Heart right ventricle (tissue), 16 donors: ENCODE data around the gene ABCF3. TPM values are rescaled to one million over a fixed set of nuclear protein-coding genes. Genes with fewer than 3 reads are reported as not detected.
A peak's percentile ranks its signal among the peaks of the same experiment; 100 is the strongest.
"Not testable (repeated sequence)": the region's sequence is repeated elsewhere in the genome, so short reads cannot be mapped to it uniquely, and the experiment has no call there.

Source experiments
- ATAC-seq, 8 donors: fragments of 200-7000 bp; cut with Tn5 transposase; one replicate each; pipeline ENCODE4 v1.9.1; 2020; ENCODE audit warnings: mild to moderate bottlenecking in 8 of 8, moderate library complexity in 8 of 8, moderate number of reproducible peaks in 1 of 8
- DNase-seq, 2 donors: peaks; one replicate each; pipeline ENCODE4 v3.0.0-alpha.2; 2020
- H3K27ac ChIP-seq, 10 donors: fragments of 200-600 bp; sonication (generic) in 2 of 10; one replicate each; pipeline versions ENCODE4 v1.5.0 to v1.8.0; 2020 to 2022; ENCODE audit warnings: mild to moderate bottlenecking in 3 of 10
- H3K27me3 ChIP-seq, 7 donors: fragments of 200-600 bp; one replicate each; pipeline ENCODE4 v1.8.0; 2021 to 2022; ENCODE audit warnings: mild to moderate bottlenecking in 2 of 7
- H3K36me3 ChIP-seq, 9 donors: fragments of 200-600 bp; sonication (generic) in 1 of 9; one replicate each; pipeline versions ENCODE4 v1.5.0 to v1.8.0; 2020 to 2022; ENCODE audit warnings: mild to moderate bottlenecking in 2 of 9
- H3K4me1 ChIP-seq, 9 donors: fragments of 200-600 bp; sonication (generic) in 1 of 9; one replicate each; pipeline versions ENCODE4 v1.5.0 to v1.8.0; 2020 to 2022; ENCODE audit warnings: mild to moderate bottlenecking in 4 of 9
- H3K4me3 ChIP-seq, 10 donors: fragments of 200-600 bp; sonication (generic) in 2 of 10; one replicate each; pipeline versions ENCODE4 v1.5.0 to v1.8.0; 2020 to 2022; ENCODE audit warnings: mild to moderate bottlenecking in 7 of 10, moderate library complexity in 2 of 10
- H3K9me3 ChIP-seq, 11 donors: fragments of 200-600 bp in 10 of 11; sonication (generic) in 2 of 11; one replicate each; pipeline versions ENCODE4 v1.5.0 to v1.8.0; 2013 to 2022; ENCODE audit warnings: mild to moderate bottlenecking in 2 of 11, control low read depth in 1 of 11, moderate library complexity in 1 of 11
- CTCF ChIP-seq, 9 donors: fragments of 200-600 bp; sonication (generic) in 2 of 9; IDR thresholded peaks; one replicate each; pipeline versions ENCODE4 v1.5.0 to v1.8.0; 2021 to 2022; ENCODE audit warnings: antibody characterized with exemption in 9 of 9, mild to moderate bottlenecking in 5 of 9, moderate library complexity in 1 of 9
- WGBS, 2 donors: extraction: QIAGEN DNeasy Blood & Tissue Kit; methylation state at CpG; one replicate each; pipeline ENCODE4 v1.1.7; 2013; ENCODE audit warnings: inconsistent platforms in 1 of 2; 5-methylcytosine and 5-hydroxymethylcytosine counted together
- intact Hi-C, 10 donors: fragments of 100-400 bp; cut with DNase I; formaldehyde crosslinking; loops; one replicate each; pipeline versions ENCODE4 v1.11.1 to v1.14.2; 2022
- polyA plus RNA-seq, 2 donors: library from polyadenylated mRNA; stranded (reverse); fragments of 200-250 nt; gene quantifications; one replicate each; pipeline ENCODE4 v1.2.3, GENCODE V29; 2013
- total RNA-seq, 10 donors: library from RNA; stranded (reverse); fragmentation: NEBNext Ultra II Directional in 3 of 10; extraction: Animal tissue kit (Norgen Biotek cat#: 25700) in 3 of 10; gene quantifications; one replicate each; pipeline versions ENCODE4 v1.2.1 to v1.2.4, GENCODE V29; 2021 to 2023
- donor health status: Arrhythmogenic right ventricular cardiomyopathy.
- donor health status: ischemic (EF 13 %, LVEDD 7.1; RV severe dilation, severe dysfunction).
- donor health status: healthy with polysubstance abuse.
- donor health status: DM: no; HTN: yes; CAD: no.
- donor health status: DM: no; HTN: no; CAD: no.
- donor health status: ischemic (EF 25% LVEDD 6.9; RV normal size, moderate dysfunction).
- donor health status: ischemic (EF 25% LVEDD 5.7; RV mildly dilated, moderate dysfunction).
- donor health status: healthy.
- donor health status: DM: yes; HTN: yes; CAD: no.
- donor health status: Ischemic cardiomyopathy.
- donor health status: ischemic (EF 35%, LVEDD 5.7; RV mildly dilated, moderate dysfunction).
- donor health status: nonischemic (EF 11% LVEDD 7.7; RV severe dilation, severe dysfunction).
- donor health status: DM: yes; HTN: yes; CAD: no.
- donor health status: PGD.
- donor health status: ischemic (EF 29% LVEDD 5.4; RV normal size, mild dysfunction).
- donor health status: nonischemic (EF 23%, LVEDD 6.1; RV moderate dilation, normal function).

The ABCF3 gene
- total and polyA plus RNA-seq, 12 donors = 60.1 to 90.7 (median 73.3) TPM

DNA sequence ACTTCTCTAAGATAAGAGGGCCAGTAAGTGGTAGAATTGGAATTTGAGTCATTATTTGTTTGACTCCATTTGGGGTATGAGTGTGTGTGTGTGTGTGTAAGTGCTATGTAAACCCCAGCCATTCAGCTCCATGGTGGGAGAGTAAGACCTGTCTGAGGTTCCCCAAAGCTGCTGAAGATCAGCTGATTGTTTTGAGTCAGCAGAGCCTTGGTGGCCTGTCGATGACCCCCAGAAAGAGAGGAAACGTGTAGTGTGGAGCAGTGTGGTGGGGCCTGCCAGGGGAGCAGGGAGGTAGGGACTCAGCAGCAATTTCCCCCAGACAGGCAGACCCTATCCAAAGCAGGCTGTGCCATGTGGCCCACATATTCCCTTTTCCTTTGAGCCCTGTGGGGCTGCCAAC, 25.5 kb upstream of the ABCF3 start:
- WGBS, 2 donors = 10 to 17% methylated on average over 2 of the region's 2 CpGs
- Histone ChIP-seq H3K27ac (peak overlapping the region; percentile 40 to 88 (median 78)), H3K4me1 (peaks cover 32 to 77% (median 60%) of the 10 kb centered on the region in 9 donors), H3K9me3 (no peaks in the 10 kb centered on the region), H3K36me3 (peaks cover 0 to 38% (median 21%) of the 10 kb centered on the region in 9 donors), H3K27me3 (no peaks in the 10 kb centered on the region), H3K4me3 (peak overlapping the region in 2 of 10 donors; percentile 14 to 25)
- no peak for TF ChIP-seq CTCF (IDR thresholded peaks at IDR 0.05)
- DNase-seq (no peak), ATAC-seq (peak in 1 of 8 donors; percentile 2)
- intact Hi-C loops = no loop called here

DNA sequence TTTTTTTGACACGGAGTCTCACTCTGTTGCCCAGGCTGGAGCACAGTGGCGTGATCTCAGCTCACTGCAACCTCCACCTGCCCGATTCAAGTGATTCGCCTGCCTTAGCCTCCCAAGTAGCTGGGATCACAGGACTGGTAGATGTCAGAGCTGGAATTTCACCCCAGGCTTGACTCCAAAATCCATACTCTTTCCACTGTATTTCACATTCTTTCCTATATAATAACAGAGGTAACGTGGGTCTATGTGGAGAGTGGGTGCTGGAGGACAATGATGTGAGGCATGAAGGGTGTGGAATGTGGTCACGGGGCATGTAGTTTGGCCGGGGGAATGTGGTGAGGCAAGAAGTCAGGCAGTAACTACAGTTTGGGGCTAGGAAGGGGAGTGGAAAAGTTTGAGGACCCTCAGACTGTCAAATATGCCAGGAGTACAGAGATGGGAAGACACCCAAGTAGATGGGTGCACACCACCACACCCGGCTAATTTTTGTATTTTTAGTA, 23.4 kb upstream of the ABCF3 start:
- H3K4me3 ChIP-seq, DNase-seq, H3K27me3 ChIP-seq, H3K9me3 ChIP-seq, intact Hi-C loops: not testable (repeated sequence)
- Histone ChIP-seq H3K36me3 (peaks cover 0 to 60% (median 42%) of the 10 kb centered on the region in 9 donors), H3K4me1 (peaks cover 26 to 67% (median 49%) of the 10 kb centered on the region in 9 donors), H3K27ac (peak overlapping the region in 7 of 10 donors; percentile 71 to 88 (median 80))
- ATAC-seq = peak in 3 of 8 donors; percentile 38 to 44 (median 43)
- WGBS, 2 donors = 63 to 69% methylated on average over 8 of the region's 8 CpGs

DNA sequence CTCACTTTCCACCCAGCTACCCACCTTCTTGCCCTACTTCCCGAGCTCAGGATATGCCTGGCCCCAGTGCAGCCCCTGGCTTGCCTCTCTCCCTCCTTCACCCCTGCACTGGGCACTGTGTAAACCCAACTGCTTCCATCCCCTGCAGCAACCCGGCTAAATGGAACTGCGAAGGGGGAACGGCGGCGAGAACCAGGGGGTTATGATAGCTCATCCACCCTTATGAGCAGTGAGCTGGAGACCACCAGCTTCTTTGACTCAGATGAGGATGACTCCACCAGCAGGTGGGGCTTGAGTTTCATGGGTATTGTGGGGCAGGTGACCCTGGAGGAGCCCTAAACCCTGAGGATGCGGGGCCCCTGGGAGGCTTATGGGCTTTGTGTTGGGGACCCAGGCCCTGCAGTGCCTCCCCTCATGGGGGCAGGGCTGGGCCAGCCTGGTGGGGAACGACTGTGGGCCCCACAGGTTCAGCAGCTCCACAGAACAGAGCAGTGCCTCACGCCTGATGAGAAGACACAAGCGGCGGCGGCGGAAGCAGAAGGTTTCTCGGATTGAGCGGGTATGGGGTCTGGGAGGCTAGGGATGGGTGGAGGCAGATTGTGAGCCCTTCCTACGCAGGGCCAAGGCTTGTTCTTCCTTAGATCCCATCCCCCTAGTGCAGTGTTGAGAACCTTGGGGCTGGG, 21.2 kb upstream of the ABCF3 start:
- no peak overlapping the region for H3K27ac ChIP-seq
- H3K4me1 ChIP-seq = peaks cover 14 to 52% (median 32%) of the 10 kb centered on the region in 9 donors

DNA sequence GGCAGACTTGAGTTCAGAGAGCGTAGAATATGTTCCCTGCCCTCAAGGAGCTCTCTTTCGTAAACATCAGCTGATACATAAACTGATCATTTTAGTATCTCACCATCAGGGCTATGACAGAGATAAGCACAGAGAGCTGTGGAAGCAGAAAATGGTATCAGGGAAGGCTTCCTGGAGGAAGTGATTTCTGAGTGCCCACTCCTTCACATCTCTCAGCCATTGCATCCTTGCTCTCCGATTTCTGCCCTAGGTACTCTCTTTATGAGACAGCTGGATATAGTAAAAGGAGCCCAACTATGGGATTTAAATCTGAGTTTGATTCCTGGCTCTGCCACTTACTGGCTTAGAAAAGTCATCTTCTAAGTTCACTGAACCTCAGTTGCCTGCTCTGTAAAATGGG, 20.5 kb upstream of the ABCF3 start:
- DNase-seq (no peak), ATAC-seq (no peak)
- Histone ChIP-seq H3K4me1 (peaks cover 9 to 45% (median 24%) of the 10 kb centered on the region in 9 donors), H3K4me3 (no peak overlapping the region), H3K27me3 (no peaks in the 10 kb centered on the region), H3K27ac (no peak overlapping the region), H3K9me3 (no peaks in the 10 kb centered on the region), H3K36me3 (peaks cover 0 to 89% (median 62%) of the 10 kb centered on the region in 9 donors)
- 95 to 99% methylated on average over 3 of the region's 3 CpGs for WGBS, 2 donors
- intact Hi-C loops = no loop called here
- no peak for TF ChIP-seq CTCF (IDR thresholded peaks at IDR 0.05)

More for the DNA sequence above, 21.2 kb upstream of the ABCF3 start:
- no peak for ATAC-seq
- no peaks in the 10 kb centered on the region for H3K9me3 ChIP-seq
- H3K4me3 ChIP-seq = no peak overlapping the region
- intact Hi-C loops = no loop called here
- 94 to 95% methylated on average over 16 of the region's 16 CpGs for WGBS, 2 donors
- no peak for TF ChIP-seq CTCF (IDR thresholded peaks at IDR 0.05)
- no peaks in the 10 kb centered on the region for H3K27me3 ChIP-seq
- H3K36me3 ChIP-seq = peaks cover 0 to 82% (median 55%) of the 10 kb centered on the region in 9 donors
- DNase-seq = no peak

- ATAC-seq (no peak), DNase-seq (no peak)
- Histone ChIP-seq H3K9me3 (no peaks in the 10 kb centered on the region), H3K27me3 (no peaks in the 10 kb centered on the region), H3K4me1 (peaks cover 2 to 34% (median 15%) of the 10 kb centered on the region in 9 donors), H3K36me3 (peaks cover 0 to 98% (median 73%) of the 10 kb centered on the region in 9 donors), H3K27ac (no peak overlapping the region), H3K4me3 (no peak overlapping the region)
- 93 to 95% methylated on average over 6 of the region's 6 CpGs for WGBS, 2 donors
- intact Hi-C loops = no loop called here
- TF ChIP-seq CTCF (IDR thresholded peaks at IDR 0.05) = no peak
Observed at GRCh38 chr3:184166671-184167070, 19.3 kb upstream of the ABCF3 start.
